Lower leg skin (tissue), 3 donors: ENCODE data around the gene NXPH2.

Experiments used
- POLR2A ChIP-seq, 2 donors: fragments of 450-650 bp; IDR thresholded peaks; one replicate each; pipeline ENCODE4 v1.6.1; 2016 to 2017; ENCODE audit warnings: antibody characterized with exemption in 2 of 2, mild to moderate bottlenecking in 1 of 2, moderate library complexity in 1 of 2
- TF ChIP-seq, protein P1 (sequence below), 3 donors: fragments of 450-650 bp; IDR thresholded peaks; one replicate each; pipeline ENCODE4 v1.5.1; 2016; ENCODE audit warnings: antibody characterized with exemption in 3 of 3, mild to moderate bottlenecking in 3 of 3, moderate library complexity in 2 of 3

DNA sequence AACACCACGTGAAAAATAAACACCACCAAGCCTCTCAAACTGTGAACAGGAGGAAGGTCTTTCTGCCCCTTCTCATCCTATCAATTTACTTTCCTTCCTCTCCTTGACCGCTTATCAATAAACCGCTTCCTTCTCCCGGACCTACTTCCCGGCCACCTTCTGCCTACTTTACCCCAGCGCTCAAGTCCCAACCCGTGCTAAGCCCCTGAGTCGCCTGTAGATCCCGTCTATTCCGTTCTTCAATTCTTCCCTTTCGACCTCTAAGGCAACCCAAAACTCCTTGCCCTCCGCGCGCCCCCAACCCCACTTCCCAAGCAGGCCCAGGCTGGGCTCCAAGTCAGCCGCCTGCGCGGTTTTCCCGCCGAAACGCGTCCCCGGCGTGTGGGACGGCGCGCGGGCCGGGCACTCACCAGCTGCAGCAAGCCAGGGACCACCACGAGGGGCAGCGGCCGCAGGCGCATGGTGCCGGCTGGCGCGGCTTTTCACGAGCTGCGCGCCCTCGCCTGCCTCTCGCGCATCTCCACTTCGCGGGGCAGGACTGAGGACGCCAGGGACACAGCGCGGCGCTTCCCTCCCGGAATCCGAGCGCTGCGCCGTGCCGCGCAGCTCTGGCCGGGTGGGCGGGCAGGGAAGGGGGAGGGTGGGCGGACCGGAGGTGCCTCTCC, at the start of gene NXPH2:
- TF ChIP-seq, protein P1, sequence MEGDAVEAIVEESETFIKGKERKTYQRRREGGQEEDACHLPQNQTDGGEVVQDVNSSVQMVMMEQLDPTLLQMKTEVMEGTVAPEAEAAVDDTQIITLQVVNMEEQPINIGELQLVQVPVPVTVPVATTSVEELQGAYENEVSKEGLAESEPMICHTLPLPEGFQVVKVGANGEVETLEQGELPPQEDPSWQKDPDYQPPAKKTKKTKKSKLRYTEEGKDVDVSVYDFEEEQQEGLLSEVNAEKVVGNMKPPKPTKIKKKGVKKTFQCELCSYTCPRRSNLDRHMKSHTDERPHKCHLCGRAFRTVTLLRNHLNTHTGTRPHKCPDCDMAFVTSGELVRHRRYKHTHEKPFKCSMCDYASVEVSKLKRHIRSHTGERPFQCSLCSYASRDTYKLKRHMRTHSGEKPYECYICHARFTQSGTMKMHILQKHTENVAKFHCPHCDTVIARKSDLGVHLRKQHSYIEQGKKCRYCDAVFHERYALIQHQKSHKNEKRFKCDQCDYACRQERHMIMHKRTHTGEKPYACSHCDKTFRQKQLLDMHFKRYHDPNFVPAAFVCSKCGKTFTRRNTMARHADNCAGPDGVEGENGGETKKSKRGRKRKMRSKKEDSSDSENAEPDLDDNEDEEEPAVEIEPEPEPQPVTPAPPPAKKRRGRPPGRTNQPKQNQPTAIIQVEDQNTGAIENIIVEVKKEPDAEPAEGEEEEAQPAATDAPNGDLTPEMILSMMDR (IDR thresholded peaks at IDR 0.05): no peak
- no peak for TF ChIP-seq POLR2A (IDR thresholded peaks at IDR 0.05)
